Measurements from ENCODE around the gene ARHGAP32.
"Not testable (repeated sequence)": the region's sequence is repeated elsewhere in the genome, so short reads cannot be mapped to it uniquely, and the experiment has no call there.

ARHGAP32 gene

GRCh38 chr11:129202646-129203045, 10.5 kb upstream of the ARHGAP32 start:
- DNase-seq (ENCODE audit: low read depth): no peak

GRCh38 chr11:129195682-129196081, 3.6 kb upstream of the ARHGAP32 start:
- no peak for DNase-seq (ENCODE audit: low read depth)

GRCh38 chr11:129191649-129192048, 476 bp downstream of the ARHGAP32 start:
- no peak for DNase-seq (ENCODE audit: low read depth)

GRCh38 chr11:129190087-129190486, 2.0 kb downstream of the ARHGAP32 start:
- no peak for DNase-seq (ENCODE audit: low read depth)

- no peak for DNase-seq (ENCODE audit: low read depth)
Measured at GRCh38 chr11:129189646-129190045, 2.5 kb downstream of the ARHGAP32 start.

- not testable (repeated sequence) for DNase-seq (ENCODE audit: low read depth)
Measured at GRCh38 chr11:129185082-129185481, 7.0 kb downstream of the ARHGAP32 start.

GRCh38 chr11:129184581-129184980, 7.5 kb downstream of the ARHGAP32 start:
- no peak for DNase-seq (ENCODE audit: low read depth)

- DNase-seq (ENCODE audit: low read depth): no peak
Measured at GRCh38 chr11:129167315-129167714, 24.8 kb downstream of the ARHGAP32 start.

- DNase-seq (ENCODE audit: low read depth): no peak
Measured at GRCh38 chr11:129163714-129164164, 28.4 kb downstream of the ARHGAP32 start.

- not testable (repeated sequence) for DNase-seq (ENCODE audit: low read depth)
Measured at GRCh38 chr11:129157080-129157479, 35.0 kb downstream of the ARHGAP32 start.

- DNase-seq (ENCODE audit: low read depth): no peak
Measured at GRCh38 chr11:129155745-129156144, 36.4 kb downstream of the ARHGAP32 start.

GRCh38 chr11:129148487-129148886, 43.6 kb downstream of the ARHGAP32 start:
- DNase-seq (ENCODE audit: low read depth): no peak

GRCh38 chr11:129146191-129146590, 45.9 kb downstream of the ARHGAP32 start:
- DNase-seq (ENCODE audit: low read depth): no peak

- no peak for DNase-seq (ENCODE audit: low read depth)
Measured at GRCh38 chr11:129145276-129145675, 46.8 kb downstream of the ARHGAP32 start.

GRCh38 chr11:129144256-129144655, 47.9 kb downstream of the ARHGAP32 start:
- no peak for DNase-seq (ENCODE audit: low read depth)

GRCh38 chr11:129143335-129143734, 48.8 kb downstream of the ARHGAP32 start:
- no peak for DNase-seq (ENCODE audit: low read depth)

- no peak for DNase-seq (ENCODE audit: low read depth)
Measured at GRCh38 chr11:129141748-129142523, 50.2 kb downstream of the ARHGAP32 start.

GRCh38 chr11:129131316-129131715, 60.8 kb downstream of the ARHGAP32 start:
- no peak for DNase-seq (ENCODE audit: low read depth)

- not testable (repeated sequence) for DNase-seq (ENCODE audit: low read depth)
Measured at GRCh38 chr11:129128881-129129620, 63.1 kb downstream of the ARHGAP32 start.

- DNase-seq (ENCODE audit: low read depth): no peak
Measured at GRCh38 chr11:129119036-129119435, 73.1 kb downstream of the ARHGAP32 start.

GRCh38 chr11:129117595-129118350, 74.4 kb downstream of the ARHGAP32 start:
- DNase-seq (ENCODE audit: low read depth): no peak

Measured in stimulated activated CD8-positive, alpha-beta memory T cell treated with anti-CD3 and anti-CD28 coated beads, Interleukin-15, amount 100 ng/mL, for 24 hours (primary cell).